ENCODE measurements around the gene MCC.
"Not testable (repeated sequence)": the region's sequence is repeated elsewhere in the genome, so short reads cannot be mapped to it uniquely, and the experiment has no call there.

Gene MCC

DNA sequence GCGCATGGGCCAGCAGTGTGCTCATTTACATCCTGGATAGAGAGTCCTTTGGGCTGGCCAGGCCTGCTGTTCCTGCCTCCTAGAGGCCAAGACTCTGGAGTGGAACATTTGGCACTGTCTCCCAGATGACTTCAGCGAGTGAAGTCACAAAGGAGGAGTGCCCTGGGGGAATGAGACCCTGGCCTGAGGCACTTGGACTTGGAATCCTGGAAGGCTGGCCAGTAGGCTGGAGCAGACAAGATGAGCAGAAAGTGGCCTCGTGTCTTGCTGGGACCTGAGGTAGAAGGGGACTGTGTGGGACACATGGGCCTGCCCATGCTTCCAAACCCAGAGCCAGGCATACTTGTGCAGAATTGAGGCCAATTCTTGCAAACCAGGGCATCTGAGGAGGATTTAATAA, 53.4 kb downstream of the MCC start, which contains the start of gene TSSK1B:
TSSK1B (minus strand) TSS at position 101 of the 400 bp plus-strand sequence. CDS start 150 bp downstream, outside the sequence.
- H3K4me2 ChIP-seq: no peak within 1 kb of the TSS

DNA sequence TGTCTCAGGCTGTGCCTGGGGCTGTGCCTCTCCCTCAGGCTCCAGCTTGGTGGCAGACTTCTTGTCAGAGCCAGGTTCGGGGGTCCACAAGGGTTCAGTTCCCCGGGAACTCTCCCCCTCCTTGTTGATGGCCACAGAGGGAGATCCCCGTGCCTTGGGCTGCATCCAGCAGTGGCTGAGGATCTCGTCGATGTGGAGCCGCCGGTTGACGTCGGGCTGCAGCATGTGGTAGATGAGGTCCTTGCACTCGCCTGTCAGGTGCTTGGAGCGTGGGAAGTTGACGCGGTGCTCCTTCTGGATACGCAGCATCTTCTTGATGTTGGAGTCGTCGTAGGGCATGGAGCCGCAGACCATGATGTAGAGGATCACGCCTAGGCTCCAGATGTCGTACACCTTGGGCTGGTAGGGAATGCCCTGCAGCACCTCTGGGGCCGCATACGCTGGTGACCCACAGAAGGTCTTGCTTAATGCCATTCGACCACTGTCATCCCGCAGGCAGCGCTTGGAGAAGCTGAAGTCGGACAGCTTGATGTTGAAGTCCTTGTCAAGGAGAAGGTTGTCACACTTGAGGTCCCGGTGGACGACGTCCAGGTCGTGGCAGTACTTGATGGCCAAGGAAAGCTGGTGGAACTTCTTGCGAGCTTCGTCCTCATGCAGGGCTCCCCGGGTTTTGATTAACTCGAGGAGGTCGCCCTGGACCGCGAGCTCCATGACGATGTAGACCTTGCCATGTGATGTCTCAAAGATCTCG, 54.2 kb downstream of the MCC start:
- Histone ChIP-seq H3K4me2 (no peak overlapping the region), H3K27ac (no peak overlapping the region), H3K4me3 (no peak overlapping the region), H3K27me3 (no peaks in the 10 kb centered on the region), H4K20me1 (no peaks in the 10 kb centered on the region), H3K9me3 (no peaks in the 10 kb centered on the region), H3K9ac (no peak overlapping the region), H3K4me1 (no peaks in the 10 kb centered on the region), H3K36me3 (no peaks in the 10 kb centered on the region)
- TF ChIP-seq Cebpa-rat (IDR thresholded peaks at IDR 0.05): no peak

More for the DNA sequence above, 53.4 kb downstream of the MCC start, which contains the start of gene TSSK1B:
- no peaks in the 10 kb centered on the region for H3K9me3 ChIP-seq
- H3K9ac ChIP-seq: no peak within 1 kb of the TSS
- no peaks in the 10 kb centered on the region for H4K20me1 ChIP-seq
- H3K27me3 ChIP-seq: no peaks in the 10 kb centered on the region
- TF ChIP-seq Cebpa-rat (IDR thresholded peaks at IDR 0.05): no peak
- H3K27ac ChIP-seq: no peak within 1 kb of the TSS
- H3K4me1 ChIP-seq: no peaks in the 10 kb centered on the region
- H3K4me3 ChIP-seq: no peak within 1 kb of the TSS
- H3K36me3 ChIP-seq: no peaks in the 10 kb centered on the region

DNA sequence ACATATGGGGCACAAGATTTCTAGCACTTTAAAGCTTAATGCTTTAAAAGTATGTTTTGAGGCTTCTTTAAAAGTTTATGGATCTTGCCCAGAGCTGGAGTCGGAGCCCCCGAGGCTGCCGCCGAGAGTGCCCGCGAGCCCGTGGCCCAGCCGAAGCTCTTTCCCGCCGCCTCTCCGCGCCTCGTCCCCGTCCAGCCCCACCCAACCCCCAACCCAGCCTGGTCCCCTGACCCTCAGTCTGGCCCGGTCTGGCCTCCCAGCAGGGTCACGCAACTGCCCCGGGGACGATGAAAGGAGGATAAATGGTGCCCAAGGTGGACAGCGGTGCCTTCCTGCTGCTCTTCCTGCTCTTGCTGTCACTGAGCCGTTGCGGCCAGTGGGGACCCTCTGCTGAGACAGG, 55.2 kb downstream of the MCC start:
- Histone ChIP-seq H4K20me1 (no peaks in the 10 kb centered on the region), H3K9me3 (no peaks in the 10 kb centered on the region), H3K4me3 (no peak overlapping the region), H3K27me3 (no peaks in the 10 kb centered on the region), H3K4me2 (no peak overlapping the region), H3K36me3 (no peaks in the 10 kb centered on the region), H3K27ac (no peak overlapping the region), H3K9ac (no peak overlapping the region), H3K4me1 (no peaks in the 10 kb centered on the region)
- no peak for TF ChIP-seq Cebpa-rat (IDR thresholded peaks at IDR 0.05)

DNA sequence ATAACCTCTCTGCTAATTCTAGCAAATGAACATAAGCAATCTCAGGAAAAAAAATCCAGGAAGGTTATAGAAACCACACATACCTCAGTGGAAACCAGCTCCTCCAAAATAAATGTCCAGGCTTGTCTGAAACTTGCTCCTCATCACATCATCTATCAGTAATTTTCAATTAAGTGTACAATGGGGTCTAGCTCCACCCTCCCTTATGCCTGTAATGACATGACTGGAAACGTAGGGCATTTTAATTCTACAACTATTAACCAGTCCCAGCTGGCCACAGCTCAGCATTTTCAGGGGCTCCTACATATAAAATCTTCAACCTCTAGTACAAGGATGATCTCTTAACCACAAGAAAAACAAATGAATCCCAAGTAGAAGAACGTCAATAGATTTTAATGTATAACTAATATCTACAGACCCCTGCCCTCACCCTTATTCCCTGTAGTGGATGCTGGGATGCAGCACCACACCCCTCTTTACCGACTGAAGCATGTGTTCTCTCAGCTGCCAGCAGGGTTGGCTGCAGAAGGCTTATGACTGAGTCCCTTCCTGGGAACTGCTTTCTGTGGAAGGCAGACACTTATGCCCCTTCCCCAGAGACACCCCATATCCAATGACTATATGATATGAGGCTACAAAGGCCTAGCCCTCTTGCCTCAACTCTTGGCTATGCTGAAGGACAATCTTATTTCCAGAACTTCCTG, 60.2 kb downstream of the MCC start:
- H3K9ac ChIP-seq: no peak overlapping the region
- no peaks in the 10 kb centered on the region for H3K4me1 ChIP-seq
- no peak overlapping the region for H3K4me3 ChIP-seq
- H3K9me3 ChIP-seq: no peaks in the 10 kb centered on the region
- no peak overlapping the region for H3K27ac ChIP-seq
- no peak overlapping the region for H3K4me2 ChIP-seq
- no peaks in the 10 kb centered on the region for H3K36me3 ChIP-seq
- no peak for TF ChIP-seq Cebpa-rat (IDR thresholded peaks at IDR 0.05)
- H4K20me1 ChIP-seq: no peaks in the 10 kb centered on the region
- H3K27me3 ChIP-seq: no peaks in the 10 kb centered on the region

DNA sequence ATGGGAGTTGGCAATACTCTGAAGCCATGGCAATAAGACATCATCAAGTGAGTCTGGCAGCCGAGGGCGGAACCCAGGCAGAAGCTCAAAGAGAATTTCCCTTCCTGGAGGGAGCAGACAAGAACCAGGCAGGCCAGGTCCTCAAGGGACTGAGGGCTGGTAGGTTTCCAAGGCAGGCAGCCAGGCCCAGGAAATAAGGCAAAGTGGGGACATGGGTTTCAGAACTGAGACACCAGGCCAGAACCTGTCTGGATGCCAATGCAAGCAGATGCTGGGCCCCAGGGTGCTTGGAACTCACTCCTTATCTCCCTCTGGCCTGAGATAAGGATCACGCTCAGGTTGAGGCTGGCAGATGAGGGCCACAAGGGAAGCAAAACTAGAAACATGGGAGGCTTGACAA, 62.3 kb downstream of the MCC start:
- Histone ChIP-seq H3K9me3 (no peaks in the 10 kb centered on the region), H4K20me1 (no peaks in the 10 kb centered on the region), H3K4me1 (no peaks in the 10 kb centered on the region), H3K36me3 (no peaks in the 10 kb centered on the region), H3K9ac (no peak overlapping the region), H3K27ac (no peak overlapping the region), H3K27me3 (no peaks in the 10 kb centered on the region), H3K4me3 (no peak overlapping the region), H3K4me2 (no peak overlapping the region)
- TF ChIP-seq Cebpa-rat (IDR thresholded peaks at IDR 0.05): no peak

DNA sequence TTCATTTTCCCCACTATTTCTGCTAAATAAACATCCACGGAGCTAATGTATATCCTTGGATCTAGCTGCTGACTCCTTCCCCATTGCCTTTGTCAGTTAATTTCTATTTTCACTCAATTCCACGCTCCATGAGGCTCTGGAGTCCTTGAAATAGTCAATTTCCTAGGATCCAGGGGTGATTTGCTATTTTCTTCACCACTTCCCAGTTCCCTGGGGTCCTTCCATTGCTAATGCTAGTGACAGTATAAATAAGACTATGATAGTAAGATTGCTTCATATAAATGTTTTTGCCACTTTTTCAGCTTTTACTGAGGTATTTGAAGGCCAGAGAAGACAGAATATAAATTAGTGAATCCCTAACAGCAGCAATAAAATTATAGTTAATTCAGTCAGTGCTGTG, 66.6 kb downstream of the MCC start:
- no peak for TF ChIP-seq Cebpa-rat (IDR thresholded peaks at IDR 0.05)
- Histone ChIP-seq H3K9ac (no peak overlapping the region), H3K27ac (no peak overlapping the region), H3K4me1 (no peaks in the 10 kb centered on the region), H3K27me3 (no peaks in the 10 kb centered on the region), H4K20me1 (no peaks in the 10 kb centered on the region), H3K36me3 (no peaks in the 10 kb centered on the region), H3K4me3 (no peak overlapping the region), H3K4me2 (no peak overlapping the region), H3K9me3 (no peaks in the 10 kb centered on the region)

DNA sequence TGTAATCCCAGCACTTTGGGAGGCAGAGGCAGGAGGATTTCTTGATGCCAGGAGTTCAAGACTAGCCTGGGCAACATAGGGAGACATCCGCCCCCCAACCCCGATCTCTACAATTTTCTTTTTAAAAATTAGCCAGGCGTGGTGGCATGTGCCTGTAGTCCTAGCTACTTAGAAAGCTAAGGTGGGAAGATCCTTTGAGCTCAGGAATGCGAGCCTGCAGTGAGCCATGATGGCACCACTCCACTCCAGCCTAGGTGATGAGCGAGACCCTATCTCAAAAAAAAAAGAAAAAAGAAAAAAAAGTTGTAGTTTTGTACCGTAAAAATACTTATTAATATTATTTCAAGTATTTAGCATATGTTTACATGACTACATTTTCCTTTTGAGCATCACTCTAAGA, 82.7 kb downstream of the MCC start:
- no peaks in the 10 kb centered on the region for H3K4me1 ChIP-seq
- H4K20me1 ChIP-seq: no peaks in the 10 kb centered on the region
- no peak overlapping the region for H3K9ac ChIP-seq
- no peak overlapping the region for H3K4me2 ChIP-seq
- H3K9me3 ChIP-seq: peaks cover 2% of the 10 kb centered on the region
- H3K4me3 ChIP-seq: no peak overlapping the region
- no peak overlapping the region for H3K27ac ChIP-seq
- H3K36me3 ChIP-seq: no peaks in the 10 kb centered on the region
- TF ChIP-seq Cebpa-rat (IDR thresholded peaks at IDR 0.05): no peak
- H3K27me3 ChIP-seq: no peaks in the 10 kb centered on the region

DNA sequence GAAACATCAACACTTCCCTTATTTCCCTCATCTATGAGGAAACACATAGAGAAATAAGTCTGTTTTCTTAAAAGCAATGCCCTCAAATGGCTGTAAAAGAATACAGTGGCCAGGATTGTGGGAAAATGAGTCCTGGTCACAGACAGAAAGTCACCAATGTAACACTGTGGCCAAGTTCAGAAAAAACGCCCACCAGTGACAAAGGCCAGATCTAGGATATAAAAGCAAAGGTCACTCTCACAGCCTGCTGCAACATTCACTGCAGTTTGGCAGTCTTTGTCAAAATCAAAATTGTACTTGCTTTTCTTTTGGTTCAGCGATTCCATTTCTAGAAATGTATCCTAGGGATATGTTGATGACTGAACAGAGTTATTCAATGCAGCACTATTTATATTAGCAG, 84.0 kb downstream of the MCC start:
- no peaks in the 10 kb centered on the region for H3K9me3 ChIP-seq
- H3K4me1 ChIP-seq: no peaks in the 10 kb centered on the region
- no peak overlapping the region for H3K9ac ChIP-seq
- H3K4me3 ChIP-seq: no peak overlapping the region
- no peaks in the 10 kb centered on the region for H4K20me1 ChIP-seq
- no peak for TF ChIP-seq Cebpa-rat (IDR thresholded peaks at IDR 0.05)
- H3K4me2 ChIP-seq: no peak overlapping the region
- no peaks in the 10 kb centered on the region for H3K36me3 ChIP-seq
- no peaks in the 10 kb centered on the region for H3K27me3 ChIP-seq
- H3K27ac ChIP-seq: no peak overlapping the region

DNA sequence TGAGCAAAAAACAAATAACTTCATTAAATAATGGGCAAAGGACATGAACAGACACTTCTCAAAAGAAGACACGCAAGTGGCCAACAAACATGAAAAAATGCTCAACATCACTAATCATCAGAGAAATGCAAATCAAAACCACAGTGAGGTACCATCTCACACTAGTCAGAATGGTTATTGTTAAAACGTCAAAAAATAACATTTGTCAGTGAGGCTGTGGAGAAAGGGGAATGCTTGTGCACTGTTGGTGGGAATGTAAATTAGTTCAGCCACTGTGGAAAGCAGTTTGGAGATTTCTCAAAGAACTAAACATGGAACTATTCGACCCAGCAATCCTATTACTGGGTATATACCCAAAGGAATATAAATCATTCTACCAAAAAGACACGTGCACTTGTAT, 90.3 kb downstream of the MCC start:
- H3K27me3 ChIP-seq, H3K4me2 ChIP-seq, H3K9ac ChIP-seq, H4K20me1 ChIP-seq, H3K4me3 ChIP-seq, H3K4me1 ChIP-seq, H3K27ac ChIP-seq, H3K36me3 ChIP-seq, H3K9me3 ChIP-seq: not testable (repeated sequence)

DNA sequence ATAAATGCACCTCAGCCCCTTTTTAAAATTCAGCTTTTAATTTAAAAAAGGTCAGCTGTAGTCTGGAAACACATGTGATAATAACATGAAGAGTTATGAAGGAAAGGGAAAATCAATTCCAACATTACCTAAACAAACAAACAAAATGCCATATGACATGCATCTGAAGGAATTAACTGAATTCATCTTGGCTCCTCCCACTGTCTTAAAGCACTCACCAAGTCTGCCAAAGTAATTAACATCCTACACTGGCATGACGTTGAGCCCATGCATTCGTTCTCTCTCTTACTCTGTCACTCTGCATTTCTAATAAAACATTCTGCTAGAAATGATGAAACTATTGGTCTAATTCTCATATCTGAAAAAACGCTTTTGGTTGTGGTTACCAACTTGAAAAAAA, 91.2 kb downstream of the MCC start:
- Histone ChIP-seq H3K36me3 (no peaks in the 10 kb centered on the region), H3K9me3 (no peaks in the 10 kb centered on the region), H4K20me1 (no peaks in the 10 kb centered on the region), H3K4me2 (no peak overlapping the region), H3K4me3 (no peak overlapping the region), H3K9ac (no peak overlapping the region), H3K27me3 (no peaks in the 10 kb centered on the region), H3K27ac (no peak overlapping the region), H3K4me1 (no peaks in the 10 kb centered on the region)
- no peak for TF ChIP-seq Cebpa-rat (IDR thresholded peaks at IDR 0.05)

All from BLaER1 (cell line).